Mesothelial cell of epicardium (in vitro differentiated cells): ENCODE results near the gene NRAS. TPM values are rescaled to one million over a fixed set of nuclear protein-coding genes. Genes with fewer than 3 reads are reported as not detected.

Experiments used
- DNase-seq, 2 experiments: peaks; one replicate each; pipeline ENCODE4 v3.0.0; 2021; ENCODE audit warnings: low spot score in 2 of 2; ENCODE audit not compliant: unreplicated experiment in 2 of 2
- H3K27ac Mint-ChIP-seq: 2 replicates; pipeline ENCODE4 v1.8.0; 2021; ENCODE audit warnings: mixed read lengths
- H3K27me3 Mint-ChIP-seq: 2 replicates; pipeline ENCODE4 v1.8.0; 2021; ENCODE audit warnings: low read depth, mixed read lengths
- H3K36me3 Mint-ChIP-seq: 2 replicates; pipeline ENCODE4 v1.8.0; 2021; ENCODE audit warnings: mixed read lengths
- H3K4me1 Mint-ChIP-seq: 2 replicates; pipeline ENCODE4 v1.8.0; 2021; ENCODE audit warnings: mixed read lengths
- H3K4me3 Mint-ChIP-seq: 2 replicates; pipeline ENCODE4 v1.8.0; 2021; ENCODE audit warnings: mild to moderate bottlenecking, moderate library complexity, mixed read lengths
- H3K9me3 Mint-ChIP-seq: 2 replicates; pipeline ENCODE4 v1.8.0; 2021; ENCODE audit warnings: mixed read lengths
- total RNA-seq: library from RNA; stranded (reverse); gene quantifications from 3 replicates; pipeline ENCODE4 v1.2.1, GENCODE V29; 2021
- TF ChIP-seq, protein P1 (sequence below): fragments of 200-600 bp; sonication (generic); IDR thresholded peaks from one replicate; pipeline ENCODE4 v1.5.0; 2021; ENCODE audit warnings: antibody characterized with exemption; ENCODE audit not compliant: unreplicated experiment

NRAS gene
- total RNA-seq, result 39.8 to 40.0 TPM (median 39.8 TPM) in 3 replicates

DNA sequence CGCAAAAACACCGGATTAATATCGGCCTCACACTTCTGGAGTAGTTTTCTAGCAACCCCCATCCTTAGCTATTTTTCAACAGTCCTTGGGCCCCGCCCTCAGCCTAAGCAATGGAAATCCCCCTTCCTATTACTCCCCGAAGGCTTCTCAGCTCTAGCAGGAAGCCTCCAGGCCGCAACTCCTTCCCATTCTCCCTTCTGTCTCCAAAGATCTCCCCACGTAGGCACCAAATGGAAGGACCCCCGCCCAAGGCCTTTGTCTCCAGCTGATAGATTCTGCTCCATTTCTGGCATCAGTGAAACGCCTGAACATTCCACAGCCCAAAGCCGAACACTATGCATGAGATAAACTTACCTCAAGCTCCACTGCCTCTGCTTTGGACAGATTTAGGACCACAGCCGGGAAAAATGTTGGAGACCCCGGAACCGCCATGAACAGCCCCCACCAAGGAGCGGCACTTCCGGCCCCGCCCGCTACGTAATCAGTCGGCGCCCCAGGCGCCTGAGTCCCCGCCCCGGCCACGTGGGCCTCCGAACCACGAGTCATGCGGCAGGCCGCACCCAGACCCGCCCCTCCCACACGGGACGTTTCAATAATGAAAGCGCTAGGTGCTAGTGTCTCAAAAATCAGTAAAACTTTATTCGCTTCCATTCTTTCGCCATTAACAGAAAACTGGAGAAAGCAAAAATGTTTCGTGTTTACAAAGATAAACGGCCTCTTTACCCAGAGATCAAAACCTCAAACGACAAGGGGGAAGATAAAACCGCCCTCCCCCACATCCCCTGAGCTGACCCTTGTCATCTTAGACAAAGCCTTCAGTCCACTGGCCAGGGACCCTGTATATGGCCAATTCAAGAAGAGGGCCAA lies at the start of gene NRAS:
Gene NRAS (minus strand): TSS at position 468 of the 867 bp plus-strand sequence. CDS start 611 bp downstream, outside the sequence.
- no peaks in the 10 kb centered on the region for H3K27me3 Mint-ChIP-seq
- DNase-seq, result peak; percentile 89 to 95
- TF ChIP-seq, protein P1, sequence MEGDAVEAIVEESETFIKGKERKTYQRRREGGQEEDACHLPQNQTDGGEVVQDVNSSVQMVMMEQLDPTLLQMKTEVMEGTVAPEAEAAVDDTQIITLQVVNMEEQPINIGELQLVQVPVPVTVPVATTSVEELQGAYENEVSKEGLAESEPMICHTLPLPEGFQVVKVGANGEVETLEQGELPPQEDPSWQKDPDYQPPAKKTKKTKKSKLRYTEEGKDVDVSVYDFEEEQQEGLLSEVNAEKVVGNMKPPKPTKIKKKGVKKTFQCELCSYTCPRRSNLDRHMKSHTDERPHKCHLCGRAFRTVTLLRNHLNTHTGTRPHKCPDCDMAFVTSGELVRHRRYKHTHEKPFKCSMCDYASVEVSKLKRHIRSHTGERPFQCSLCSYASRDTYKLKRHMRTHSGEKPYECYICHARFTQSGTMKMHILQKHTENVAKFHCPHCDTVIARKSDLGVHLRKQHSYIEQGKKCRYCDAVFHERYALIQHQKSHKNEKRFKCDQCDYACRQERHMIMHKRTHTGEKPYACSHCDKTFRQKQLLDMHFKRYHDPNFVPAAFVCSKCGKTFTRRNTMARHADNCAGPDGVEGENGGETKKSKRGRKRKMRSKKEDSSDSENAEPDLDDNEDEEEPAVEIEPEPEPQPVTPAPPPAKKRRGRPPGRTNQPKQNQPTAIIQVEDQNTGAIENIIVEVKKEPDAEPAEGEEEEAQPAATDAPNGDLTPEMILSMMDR, result no peak
- H3K36me3 Mint-ChIP-seq, result peaks cover 25% of the 10 kb centered on the region
- peak within 1 kb of the TSS; percentile 99 for H3K27ac Mint-ChIP-seq
- peak within 1 kb of the TSS; percentile 96 for H3K4me3 Mint-ChIP-seq
- H3K9me3 Mint-ChIP-seq, result no peaks in the 10 kb centered on the region
- peaks cover 18% of the 10 kb centered on the region for H3K4me1 Mint-ChIP-seq

DNA sequence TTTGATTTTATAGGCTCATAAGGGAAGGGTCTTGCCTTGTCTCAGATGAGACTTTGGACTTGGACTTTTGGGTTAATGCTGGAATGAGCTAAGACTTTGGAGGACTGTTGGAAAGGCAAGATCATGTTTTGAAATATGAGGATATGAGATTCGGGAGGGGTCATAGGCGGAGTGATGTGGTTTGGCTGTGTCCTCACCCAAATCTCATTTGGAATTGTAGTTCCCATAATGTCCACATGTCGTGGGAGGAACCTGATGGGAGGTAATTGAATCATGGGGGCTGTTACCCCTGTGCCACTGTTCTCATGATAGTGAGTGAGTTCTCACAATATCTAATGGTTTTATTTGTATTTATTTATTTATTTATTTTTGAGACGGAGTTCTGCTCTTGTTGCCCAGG lies 48.1 kb upstream of the NRAS start:
- Mint-ChIP-seq H3K9me3 (peaks cover 6% of the 10 kb centered on the region), H3K27ac (no peak overlapping the region), H3K27me3 (peaks cover 4% of the 10 kb centered on the region), H3K4me1 (no peaks in the 10 kb centered on the region), H3K36me3 (no peaks in the 10 kb centered on the region), H3K4me3 (no peak overlapping the region)
- no peak for DNase-seq
- TF ChIP-seq, protein P1, result peak; percentile 35

DNA sequence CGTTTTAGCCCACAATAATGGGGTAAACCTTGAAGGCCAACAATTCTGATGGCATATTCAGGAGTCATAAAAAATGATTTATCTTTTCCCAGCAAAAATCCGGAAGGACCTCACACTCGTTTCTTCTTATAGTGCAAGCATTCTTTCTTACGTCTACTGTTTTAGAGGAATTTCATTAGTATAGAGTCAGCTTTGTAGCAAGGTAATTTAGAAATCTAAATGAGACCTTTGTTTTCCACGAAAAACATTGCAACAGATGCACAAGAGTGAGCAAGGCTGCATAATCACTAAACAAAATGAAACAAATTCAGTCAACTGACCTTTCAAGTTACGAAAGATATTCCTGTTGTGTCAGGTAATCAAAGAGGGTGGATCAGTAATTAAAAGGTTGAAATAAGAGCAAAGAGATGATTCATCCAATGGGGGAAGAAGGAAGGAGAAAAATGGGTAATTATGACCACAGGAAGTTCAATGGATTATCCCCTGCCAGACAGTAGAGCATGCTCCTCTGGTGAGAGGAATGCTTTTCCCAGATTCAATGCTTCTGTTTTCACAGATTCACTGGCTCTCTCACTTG lies 41.8 kb upstream of the NRAS start:
- Mint-ChIP-seq H3K27ac (peak overlapping the region; percentile 100), H3K27me3 (peaks cover 2% of the 10 kb centered on the region), H3K9me3 (peaks cover 9% of the 10 kb centered on the region), H3K4me3 (peak overlapping the region; percentile 99), H3K36me3 (peaks cover 2% of the 10 kb centered on the region), H3K4me1 (peaks cover 37% of the 10 kb centered on the region)
- TF ChIP-seq, protein P1, result no peak
- no peak for DNase-seq

DNA sequence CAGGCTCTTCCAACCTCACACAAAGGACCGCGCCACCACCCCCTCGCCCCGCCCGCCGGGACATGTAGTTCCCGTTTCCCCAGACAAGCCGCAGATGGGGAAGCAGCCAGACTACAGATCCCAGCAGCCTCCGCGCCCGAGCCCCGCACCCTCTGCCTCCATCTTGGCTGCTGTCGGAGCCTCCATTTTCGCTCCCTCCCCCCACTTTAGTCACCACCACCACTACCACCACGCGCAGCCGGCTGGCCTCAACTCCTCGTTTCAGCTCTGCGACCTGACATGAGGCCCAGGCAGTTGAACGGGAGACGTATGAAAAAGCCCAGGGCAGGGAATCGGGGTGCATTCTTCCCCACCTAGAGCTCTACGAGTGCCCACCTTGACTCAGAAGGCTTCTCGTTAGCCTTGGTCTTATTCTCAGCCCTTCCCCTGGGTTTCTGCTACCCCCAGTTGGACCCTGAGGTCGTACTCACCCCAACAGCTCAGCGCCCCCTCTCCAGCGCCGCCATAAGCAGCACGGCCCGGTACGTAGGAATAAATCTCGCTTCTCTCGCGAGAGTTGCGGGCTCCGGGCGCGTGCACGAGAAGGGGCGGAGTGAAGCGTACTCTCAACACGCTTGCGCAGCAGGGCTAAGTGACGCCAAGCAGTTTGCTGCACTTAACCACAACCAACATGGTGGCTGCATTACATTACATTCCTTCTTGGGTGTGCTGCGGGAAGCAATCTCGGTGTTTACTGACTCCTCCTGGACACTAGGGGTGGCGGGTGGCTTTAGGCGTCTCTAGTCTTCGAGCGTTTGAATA lies 41.1 kb upstream of the NRAS start, which contains the start of gene CSDE1:
Gene CSDE1 (minus strand): TSS at position 530 of the 801 bp plus-strand sequence. CDS start 18,094 bp downstream, outside the sequence.
- H3K36me3 Mint-ChIP-seq, result peaks cover 2% of the 10 kb centered on the region
- peak within 1 kb of the TSS; percentile 100 for H3K27ac Mint-ChIP-seq
- H3K4me1 Mint-ChIP-seq, result peaks cover 39% of the 10 kb centered on the region
- no peaks in the 10 kb centered on the region for H3K27me3 Mint-ChIP-seq
- H3K9me3 Mint-ChIP-seq, result peaks cover 5% of the 10 kb centered on the region
- DNase-seq, result peak; percentile 94 to 98
- peak within 1 kb of the TSS; percentile 99 for H3K4me3 Mint-ChIP-seq
- TF ChIP-seq, protein P1, result peak; percentile 11

DNA sequence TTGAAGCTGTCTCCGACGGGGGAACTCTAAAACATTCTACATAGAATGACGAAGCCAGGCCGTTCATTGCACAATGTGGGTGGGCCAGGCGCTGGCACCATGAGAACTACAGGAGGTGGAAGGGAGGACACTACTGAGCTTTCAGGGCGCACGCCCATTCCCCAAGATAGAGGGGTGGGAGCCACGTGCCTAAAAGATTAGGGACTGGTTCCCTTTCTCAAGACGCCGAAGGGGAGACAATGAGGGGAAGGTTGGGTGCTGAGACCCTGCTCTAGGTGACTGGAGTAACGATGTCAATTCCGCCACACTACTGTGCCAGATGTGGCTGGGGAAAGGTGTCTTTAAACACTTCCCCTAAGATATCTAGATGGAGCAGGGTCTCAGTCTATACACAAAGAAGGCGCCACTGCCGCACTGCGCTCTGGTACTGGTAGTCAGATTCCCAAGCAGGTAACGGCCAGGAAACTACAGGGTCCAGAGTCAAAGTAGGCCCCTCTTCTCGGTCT lies 40.4 kb upstream of the NRAS start:
- peak in 1 of 2 experiments; percentile 48 for DNase-seq
- Mint-ChIP-seq H3K36me3 (peaks cover 2% of the 10 kb centered on the region), H3K4me1 (peaks cover 45% of the 10 kb centered on the region), H3K9me3 (peaks cover 5% of the 10 kb centered on the region), H3K27ac (peak overlapping the region; percentile 100), H3K27me3 (no peaks in the 10 kb centered on the region), H3K4me3 (peak overlapping the region; percentile 99)
- TF ChIP-seq, protein P1, result no peak
